SIG-M5 treated with dmso at 0.1 percent for 504 hours (cell line): Measurements from ENCODE around the gene TMEM39B.
A peak's percentile ranks its signal among the peaks of the same experiment; 100 is the strongest.
"Not testable (repeated sequence)": the region's sequence is repeated elsewhere in the genome, so short reads cannot be mapped to it uniquely, and the experiment has no call there.

ENCODE experiments used
- DNase-seq: peaks from one replicate; lab custom pipeline; 2025; ENCODE audit not compliant: unreplicated experiment; lab: John Stamatoyannopoulos, UW

TMEM39B gene

DNA sequence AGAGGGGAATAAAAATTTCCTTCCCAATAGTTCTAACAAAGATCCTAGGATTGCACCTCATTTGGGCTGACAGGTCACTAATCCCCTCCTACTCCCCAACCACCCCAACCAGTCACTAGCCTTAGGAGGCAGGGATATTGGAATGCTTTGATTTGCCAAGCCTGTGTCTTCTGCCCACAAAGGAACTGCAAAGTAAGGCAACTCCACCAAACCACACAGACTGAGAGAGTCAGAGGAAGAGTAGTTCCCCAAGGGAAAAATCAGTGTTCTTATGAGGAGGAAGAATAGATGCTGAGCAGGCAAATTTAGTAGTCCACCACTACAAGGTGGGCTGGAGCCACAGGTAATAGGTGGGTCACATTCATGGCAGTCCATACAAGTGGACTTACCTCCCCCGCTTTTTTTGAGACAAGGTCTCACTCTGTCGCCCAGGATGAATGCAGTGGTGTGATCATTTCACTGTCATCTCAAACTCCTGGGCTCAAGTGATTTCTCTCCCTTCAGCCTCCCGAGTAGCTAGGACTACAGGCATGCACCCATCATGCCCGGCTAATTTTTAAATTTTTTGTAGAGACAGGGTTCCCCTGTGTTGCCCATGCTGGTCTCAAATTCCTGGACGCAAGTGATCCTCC lies 3.7 kb upstream of the TMEM39B start:
- no peak for DNase-seq

DNA sequence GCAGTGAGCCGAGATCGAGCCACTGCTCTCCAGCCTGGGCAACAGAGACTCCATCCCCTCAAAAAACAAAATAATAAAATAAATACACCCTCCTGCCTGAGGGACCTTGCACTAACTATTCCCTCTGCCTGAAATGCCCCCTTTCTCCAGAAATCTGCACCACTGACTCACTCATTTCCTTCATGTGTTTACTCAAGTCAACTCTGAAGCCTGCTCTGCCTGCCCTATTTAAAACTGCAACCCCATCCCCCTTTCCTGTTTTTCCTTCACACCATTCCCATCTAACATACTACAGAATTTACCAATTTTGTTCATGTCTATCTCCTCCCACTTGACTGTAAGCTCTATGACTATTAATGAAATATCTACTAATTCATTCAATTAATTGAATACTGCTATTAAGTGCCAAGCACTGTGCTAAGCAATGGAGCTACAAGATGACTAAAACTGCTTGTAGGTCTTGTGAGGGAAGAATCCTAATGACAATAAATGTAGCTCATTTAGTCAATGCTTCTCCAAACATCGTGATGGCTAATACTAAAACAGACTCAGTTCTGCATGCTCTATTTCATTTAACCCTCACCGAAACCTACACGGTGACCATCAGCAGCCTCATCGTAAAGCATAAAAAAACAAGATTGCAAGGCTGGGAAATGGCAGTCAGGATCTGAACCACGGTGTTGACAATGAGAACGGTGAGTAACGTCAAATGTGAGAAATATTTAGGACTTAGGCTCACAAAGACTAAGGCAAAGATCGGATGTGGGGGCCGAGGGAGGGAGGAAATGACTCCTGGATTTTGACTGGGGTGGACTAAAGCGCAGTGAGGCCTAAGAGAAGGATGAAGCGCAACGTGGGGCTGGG lies 749 bp upstream of the TMEM39B start:
- no peak for DNase-seq

- peak; percentile 79 for DNase-seq
Observed at GRCh38 chr1:32073299-32074229, 825 bp downstream of the TMEM39B start.

GRCh38 chr1:32074841-32075240 lies 2.1 kb downstream of the TMEM39B start:
- DNase-seq: no peak

DNA sequence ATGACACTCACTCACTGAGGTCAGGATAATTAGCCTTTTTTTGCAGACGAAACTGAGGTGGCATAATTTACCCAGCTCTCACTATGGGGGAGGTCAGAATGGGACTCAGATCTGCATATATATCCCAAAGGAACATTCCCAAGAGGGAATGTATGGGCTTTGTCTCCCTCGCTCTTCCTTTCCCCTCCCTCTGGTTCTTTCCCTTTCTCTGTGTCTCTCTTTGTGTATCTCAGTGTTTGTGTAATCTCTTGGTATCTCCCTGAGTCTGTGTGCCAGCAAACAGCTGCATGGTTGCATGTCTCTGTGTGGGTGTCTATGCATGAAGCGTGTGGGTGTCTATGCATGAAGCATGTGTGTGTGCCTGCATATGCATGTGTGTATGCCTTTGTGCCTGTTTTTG lies 4.7 kb downstream of the TMEM39B start:
- DNase-seq: no peak

GRCh38 chr1:32082022-32082421 lies 9.3 kb downstream of the TMEM39B start:
- DNase-seq: no peak

DNA sequence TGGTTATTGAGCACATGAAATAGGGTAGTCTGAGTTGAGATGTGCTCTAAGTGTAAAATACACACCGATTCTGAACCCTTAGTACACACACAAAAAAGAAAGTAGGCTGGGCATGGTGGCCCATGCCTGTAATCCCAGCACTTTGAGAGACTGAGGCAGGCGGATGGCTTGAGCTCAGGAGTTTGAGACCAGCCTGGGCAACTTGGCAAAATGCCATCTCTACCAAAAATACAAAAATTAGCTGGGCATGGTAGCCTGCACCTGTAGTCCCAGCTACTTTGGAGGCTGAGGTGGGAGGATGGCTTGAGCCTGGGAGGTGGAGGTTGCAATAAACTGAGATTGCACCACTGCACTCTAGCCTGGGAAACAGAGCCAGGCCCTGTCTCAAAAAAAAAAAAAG lies 13.6 kb downstream of the TMEM39B start:
- not testable (repeated sequence) for DNase-seq

DNA sequence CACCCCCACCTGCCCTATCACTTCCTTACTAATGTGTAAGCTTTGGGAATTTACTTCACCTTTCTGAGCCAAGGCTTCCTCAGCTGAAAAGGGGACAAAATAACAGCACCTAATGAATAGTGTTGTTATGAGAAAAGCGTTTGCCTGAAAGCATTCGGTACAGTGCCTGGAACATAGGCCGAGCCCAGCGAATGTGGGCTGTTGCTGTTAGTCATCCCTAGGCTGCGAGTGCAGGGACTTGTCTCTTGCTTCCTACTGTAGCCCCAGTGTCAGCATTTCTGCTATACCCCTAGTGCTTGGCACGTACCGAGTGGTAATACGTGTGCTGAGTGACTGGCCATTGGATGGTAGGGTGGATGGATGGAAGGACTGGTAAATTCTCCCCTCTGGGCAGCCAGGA lies 18.4 kb downstream of the TMEM39B start:
- DNase-seq: no peak

DNA sequence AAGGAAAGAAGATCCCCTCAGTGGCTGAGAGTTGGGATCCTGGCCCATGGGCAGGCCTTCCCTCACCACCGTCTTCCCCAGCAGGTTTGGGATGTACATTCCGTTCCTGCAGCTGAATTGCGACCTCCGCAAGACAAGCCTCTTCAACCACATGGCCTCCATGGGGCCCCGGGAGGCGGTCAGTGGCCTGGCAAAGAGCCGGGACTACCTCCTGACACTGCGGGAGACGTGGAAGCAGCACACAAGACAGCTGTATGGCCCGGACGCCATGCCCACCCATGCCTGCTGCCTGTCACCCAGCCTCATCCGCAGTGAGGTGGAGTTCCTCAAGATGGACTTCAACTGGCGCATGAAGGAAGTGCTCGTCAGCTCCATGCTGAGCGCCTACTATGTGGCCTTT lies 18.9 kb downstream of the TMEM39B start:
- no peak for DNase-seq

- DNase-seq: no peak
Observed at GRCh38 chr1:32094746-32095521, 22.2 kb downstream of the TMEM39B start.

- DNase-seq: no peak
Observed at GRCh38 chr1:32099426-32099825, 26.7 kb downstream of the TMEM39B start.

- DNase-seq: no peak
Observed at GRCh38 chr1:32100359-32100758, 27.6 kb downstream of the TMEM39B start.

DNA sequence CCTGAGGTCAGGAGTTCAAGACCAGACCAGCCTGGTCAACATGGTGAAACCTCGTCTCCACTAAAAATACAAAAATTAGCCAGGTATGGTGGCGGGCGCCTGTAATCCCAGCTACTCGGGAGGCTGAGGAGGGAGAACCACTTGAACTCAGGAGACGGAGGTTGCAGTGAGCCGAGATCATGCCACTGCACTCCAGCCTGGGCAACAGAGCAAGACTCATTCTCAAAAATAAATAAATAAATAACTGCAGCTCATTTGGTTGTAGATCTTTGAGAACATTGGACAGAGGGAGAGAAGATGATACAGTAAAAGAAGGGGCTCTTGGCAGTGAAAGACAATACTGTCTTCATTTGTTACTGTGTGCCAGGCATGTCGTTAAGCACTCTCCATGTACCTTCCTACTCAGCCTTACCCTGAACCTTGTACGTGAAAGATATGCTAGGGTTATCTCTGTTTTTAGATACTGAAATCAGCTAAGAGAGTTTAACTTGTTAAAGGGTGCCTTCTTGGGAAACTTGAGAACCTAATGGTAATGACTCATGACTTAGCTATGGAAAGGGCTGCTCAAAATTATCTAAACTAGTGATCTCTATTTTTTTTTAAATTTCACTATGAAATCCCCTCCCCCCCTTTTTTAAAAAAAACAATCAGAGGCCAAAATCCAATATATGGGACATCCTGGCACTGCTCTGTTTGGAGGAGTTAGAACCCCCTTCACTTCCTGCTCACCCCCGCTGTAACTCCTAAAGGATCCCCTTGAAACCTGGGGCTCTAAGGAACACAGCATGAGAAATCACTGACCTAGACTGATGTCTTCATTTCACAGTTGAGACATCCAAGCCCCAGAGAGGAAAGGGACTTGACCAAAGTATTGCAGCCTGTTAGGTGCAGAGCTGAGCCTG lies 28.3 kb downstream of the TMEM39B start:
- DNase-seq: no peak

DNA sequence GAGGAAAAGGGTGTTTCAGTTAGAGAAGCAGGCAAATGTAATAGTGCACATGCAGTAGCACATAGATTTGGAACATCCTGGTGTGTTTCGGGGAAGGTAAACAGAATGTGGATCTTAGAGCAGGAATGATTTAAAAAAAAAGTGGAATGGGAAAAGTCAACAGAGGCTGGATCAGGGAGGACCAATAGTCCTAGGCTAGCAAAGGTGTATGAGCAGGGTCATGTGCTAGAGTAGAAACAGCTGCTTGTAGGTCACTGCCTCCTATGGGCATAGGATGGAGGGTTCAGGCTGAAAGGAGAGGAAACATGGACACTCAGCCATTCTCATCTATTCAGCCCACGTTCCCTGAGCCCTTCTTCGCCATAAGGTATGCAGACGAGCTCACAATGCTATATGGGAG lies 31.4 kb downstream of the TMEM39B start:
- DNase-seq: no peak

DNA sequence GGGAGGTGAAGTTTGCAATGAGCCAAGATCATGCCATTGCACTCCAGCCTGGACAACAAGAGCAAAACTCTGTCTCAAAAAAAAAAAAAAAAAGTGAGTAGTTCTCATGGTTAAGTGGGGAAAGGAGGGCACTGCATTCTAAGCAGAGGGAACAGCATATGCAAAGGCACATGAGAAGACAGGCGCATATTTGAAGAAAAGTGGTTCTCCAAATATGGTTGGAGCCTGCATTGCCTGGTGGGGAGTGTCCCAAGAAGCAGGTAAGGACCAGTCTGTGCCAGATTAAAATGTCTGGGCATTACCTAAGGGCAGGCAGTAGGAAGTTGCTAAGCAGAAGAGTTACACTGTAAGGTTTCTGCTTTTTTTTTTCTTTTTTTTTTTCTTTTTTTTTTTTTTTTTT lies 32.6 kb downstream of the TMEM39B start:
- no peak for DNase-seq

DNA sequence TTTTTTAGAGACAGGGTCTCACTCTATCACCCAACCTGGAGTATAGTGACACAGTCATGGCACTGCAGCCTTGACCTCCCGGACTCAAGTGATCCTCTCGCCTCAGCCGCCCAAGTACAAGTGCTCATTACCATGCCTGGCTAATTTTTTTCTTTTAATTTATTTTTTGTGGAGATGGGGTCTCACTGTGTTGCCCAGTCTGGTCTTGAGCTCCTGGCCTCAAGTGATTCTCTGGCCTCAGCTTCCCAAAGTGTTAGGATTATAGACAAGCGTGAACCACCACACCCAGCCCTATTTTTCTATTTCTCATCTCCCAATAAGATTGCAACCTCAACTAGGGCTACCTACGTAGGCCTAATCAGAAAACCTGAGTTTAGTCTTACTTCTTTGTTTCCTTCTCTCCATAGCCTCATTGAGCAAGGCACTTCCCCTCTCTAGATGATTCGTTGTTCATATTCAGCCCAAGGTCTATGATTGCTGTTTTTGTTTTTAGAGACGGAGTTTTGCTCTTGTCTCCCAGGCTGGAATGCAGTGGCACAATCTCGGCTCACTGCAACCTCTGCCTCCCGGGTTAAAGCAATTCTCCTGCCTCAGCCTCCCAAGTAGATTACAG lies 34.0 kb downstream of the TMEM39B start:
- DNase-seq: peak; percentile 26

GRCh38 chr1:32107742-32108661 lies 35.3 kb downstream of the TMEM39B start, which contains the start of gene KPNA6:
Gene KPNA6 (plus strand): TSS chr1:32108056. CDS start chr1:32108131, 75 bp downstream.
- DNase-seq: peak; percentile 91

- no peak for DNase-seq
Observed at GRCh38 chr1:32111040-32111623, 38.4 kb downstream of the TMEM39B start.
